Ovary (tissue), 9 donors: ENCODE results near the gene AMBRA1. TPM values are rescaled to one million over a fixed set of nuclear protein-coding genes. Genes with fewer than 3 reads are reported as not detected.

Source experiments
- DNase-seq, 5 donors: peaks; one replicate each; pipeline ENCODE4 v3.0.0-alpha.2; 2019 to 2020
- H3K27ac ChIP-seq, 2 donors: fragments of 200-600 bp; one replicate each; pipeline versions ENCODE4 v1.5.1 to v1.8.0; 2019 to 2022
- H3K27me3 ChIP-seq: fragments of 200-600 bp; one replicate; pipeline ENCODE4 v1.8.0; 2022
- H3K36me3 ChIP-seq: fragments of 200-600 bp; sonication (generic); one replicate; pipeline ENCODE4 v1.5.1; 2019
- H3K4me1 ChIP-seq: one replicate; pipeline ENCODE4 v1.8.1; 2013; ENCODE audit warnings: mild to moderate bottlenecking, moderate library complexity; ENCODE audit not compliant: insufficient read depth
- H3K4me3 ChIP-seq: fragments of 200-600 bp; sonication (generic); one replicate; pipeline ENCODE4 v1.5.1; 2017
- H3K9me3 ChIP-seq, 2 donors: fragments of 200-600 bp in 1 of 2; sonication (generic) in 1 of 2; one replicate each; pipeline versions ENCODE4 v1.5.1 to v1.8.1; 2013 to 2019; ENCODE audit warnings: mild to moderate bottlenecking in 1 of 2, moderate library complexity in 1 of 2
- EP300 ChIP-seq: sonication (generic); formaldehyde crosslinking; IDR thresholded peaks from one replicate; pipeline ENCODE4 v1.6.1; 2017; ENCODE audit warnings: antibody characterized with exemption
- POLR2A ChIP-seq: fragments of 450-650 bp; IDR thresholded peaks from one replicate; pipeline ENCODE4 v1.6.1; 2017; ENCODE audit warnings: antibody characterized with exemption, mild to moderate bottlenecking, moderate library complexity
- WGBS, 3 donors: extraction: QIAGEN DNeasy Blood & Tissue Kit in 1 of 3; methylation state at CpG; one replicate each; pipeline versions ENCODE4 v1.1.5 to v1.1.7; 2013 to 2017; 5-methylcytosine and 5-hydroxymethylcytosine counted together
- intact Hi-C, 4 donors: fragments of 100-400 bp; cut with DNase I; formaldehyde crosslinking; loops; one replicate each; pipeline versions ENCODE4 v1.11.0 to v1.15.1; 2022 to 2023
- polyA plus RNA-seq, 2 donors: library from polyadenylated mRNA; stranded (reverse); fragments of 200-250 nt in 1 of 2; fragments of 350-450 nt in 1 of 2; fragmentation: Illumina TruSeq in 1 of 2; extraction: RNeasy Lipid Tissue Mini Kit (QIAGEN cat#74804) in 1 of 2; gene quantifications; one replicate each; pipeline ENCODE4 v1.2.3, GENCODE V29; 2013 to 2014
- total RNA-seq, 7 donors: library from RNA; depleted of rRNA in 2 of 7; stranded (reverse); fragments of >200 nt in 2 of 7; fragmentation: NEBNext Ultra II Directional in 3 of 7; extraction: Animal tissue kit (Norgen Biotek cat#: 25700) in 3 of 7; gene quantifications; one replicate each; pipeline versions ENCODE4 v1.1.0 to v1.2.4, GENCODE V29; 2016 to 2023
- TF ChIP-seq, protein P1 (sequence below), 3 donors: fragments of 450-650 bp in 2 of 3; fragments of 200-600 bp in 1 of 3; IDR thresholded peaks; one replicate each; pipeline versions ENCODE4 v1.5.1 to v1.8.0; 2016 to 2022; ENCODE audit warnings: antibody characterized with exemption in 3 of 3, mild to moderate bottlenecking in 1 of 3
- donor health status: DM: no; HTN: no; CAD: no; lungs with moderate emphysema.
- donor health status: DM: no; HTN: no; CAD: no.
- donor health status: Bipolar disorder and iron deficiency.
- donor health status: DM: yes; HTN: yes; CAD: no.
- donor health status: DM: no; HTN: no; CAD: no.
- donor health status: DM: yes; HTN: yes; CAD: no.

Gene AMBRA1
- total and polyA plus RNA-seq, 9 donors, result 18.7 to 38.1 (median 30.1) TPM

DNA sequence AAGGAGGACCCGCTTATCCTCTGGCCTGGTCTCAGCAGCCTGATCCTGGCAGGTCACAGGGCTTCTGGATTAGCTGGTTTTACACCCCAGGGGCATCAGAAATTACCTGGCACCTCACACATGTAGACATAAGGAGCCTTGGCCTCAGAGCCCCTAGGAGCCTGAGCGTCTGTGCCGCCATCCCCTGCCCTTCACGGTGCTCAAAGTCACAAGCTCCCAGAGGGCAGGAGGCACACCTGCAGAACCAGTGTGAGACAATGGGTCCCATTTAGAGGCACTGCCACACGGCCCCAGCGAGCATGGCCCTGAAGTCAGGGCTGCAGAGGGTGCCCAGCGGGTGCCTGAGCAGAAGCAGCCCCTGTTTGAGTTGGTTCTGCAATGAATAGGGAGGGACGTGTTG, 242.7 kb downstream of the AMBRA1 start:
- intact Hi-C loops, result no loop called here
- 87 to 91% (median 88%) methylated on average over 8 of the region's 8 CpGs for whole genome bisulfite sequencing, 3 donors

DNA sequence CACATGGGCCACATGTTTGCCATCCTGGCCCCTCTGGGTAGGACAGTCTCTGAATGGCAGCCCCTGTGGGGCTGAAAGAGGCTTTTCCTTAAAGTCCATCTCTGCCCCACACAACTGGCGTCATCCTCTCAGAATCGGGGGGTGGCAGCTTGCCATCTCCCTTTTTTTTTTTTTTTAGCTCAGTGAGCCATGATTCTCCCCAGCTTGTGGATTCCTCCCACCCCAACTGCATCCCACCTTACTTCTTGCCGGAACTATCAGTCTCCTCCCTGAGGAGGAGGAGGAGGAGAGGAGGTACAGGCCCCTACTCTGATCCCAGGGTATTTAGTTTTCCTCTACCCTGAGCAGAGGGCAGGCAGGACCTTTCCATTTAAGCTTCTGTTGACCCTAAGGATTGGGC, 243.1 kb downstream of the AMBRA1 start:
- TF ChIP-seq, protein P1, sequence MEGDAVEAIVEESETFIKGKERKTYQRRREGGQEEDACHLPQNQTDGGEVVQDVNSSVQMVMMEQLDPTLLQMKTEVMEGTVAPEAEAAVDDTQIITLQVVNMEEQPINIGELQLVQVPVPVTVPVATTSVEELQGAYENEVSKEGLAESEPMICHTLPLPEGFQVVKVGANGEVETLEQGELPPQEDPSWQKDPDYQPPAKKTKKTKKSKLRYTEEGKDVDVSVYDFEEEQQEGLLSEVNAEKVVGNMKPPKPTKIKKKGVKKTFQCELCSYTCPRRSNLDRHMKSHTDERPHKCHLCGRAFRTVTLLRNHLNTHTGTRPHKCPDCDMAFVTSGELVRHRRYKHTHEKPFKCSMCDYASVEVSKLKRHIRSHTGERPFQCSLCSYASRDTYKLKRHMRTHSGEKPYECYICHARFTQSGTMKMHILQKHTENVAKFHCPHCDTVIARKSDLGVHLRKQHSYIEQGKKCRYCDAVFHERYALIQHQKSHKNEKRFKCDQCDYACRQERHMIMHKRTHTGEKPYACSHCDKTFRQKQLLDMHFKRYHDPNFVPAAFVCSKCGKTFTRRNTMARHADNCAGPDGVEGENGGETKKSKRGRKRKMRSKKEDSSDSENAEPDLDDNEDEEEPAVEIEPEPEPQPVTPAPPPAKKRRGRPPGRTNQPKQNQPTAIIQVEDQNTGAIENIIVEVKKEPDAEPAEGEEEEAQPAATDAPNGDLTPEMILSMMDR (IDR thresholded peaks at IDR 0.05), result no peak
- TF ChIP-seq EP300 (no peak), POLR2A (no peak)
- 48 to 55% (median 53%) methylated on average over 3 of the region's 3 CpGs for WGBS, 3 donors

More for the DNA sequence above, 242.7 kb downstream of the AMBRA1 start:
- no peaks in the 10 kb centered on the region for H3K36me3 ChIP-seq
- H3K27ac ChIP-seq, result no peak overlapping the region
- no peak for DNase-seq
- H3K9me3 ChIP-seq, result no peaks in the 10 kb centered on the region
- TF ChIP-seq POLR2A, result no peak
- H3K4me1 ChIP-seq, result peaks cover 28% of the 10 kb centered on the region
- no peak overlapping the region for H3K4me3 ChIP-seq
- no peaks in the 10 kb centered on the region for H3K27me3 ChIP-seq

DNA sequence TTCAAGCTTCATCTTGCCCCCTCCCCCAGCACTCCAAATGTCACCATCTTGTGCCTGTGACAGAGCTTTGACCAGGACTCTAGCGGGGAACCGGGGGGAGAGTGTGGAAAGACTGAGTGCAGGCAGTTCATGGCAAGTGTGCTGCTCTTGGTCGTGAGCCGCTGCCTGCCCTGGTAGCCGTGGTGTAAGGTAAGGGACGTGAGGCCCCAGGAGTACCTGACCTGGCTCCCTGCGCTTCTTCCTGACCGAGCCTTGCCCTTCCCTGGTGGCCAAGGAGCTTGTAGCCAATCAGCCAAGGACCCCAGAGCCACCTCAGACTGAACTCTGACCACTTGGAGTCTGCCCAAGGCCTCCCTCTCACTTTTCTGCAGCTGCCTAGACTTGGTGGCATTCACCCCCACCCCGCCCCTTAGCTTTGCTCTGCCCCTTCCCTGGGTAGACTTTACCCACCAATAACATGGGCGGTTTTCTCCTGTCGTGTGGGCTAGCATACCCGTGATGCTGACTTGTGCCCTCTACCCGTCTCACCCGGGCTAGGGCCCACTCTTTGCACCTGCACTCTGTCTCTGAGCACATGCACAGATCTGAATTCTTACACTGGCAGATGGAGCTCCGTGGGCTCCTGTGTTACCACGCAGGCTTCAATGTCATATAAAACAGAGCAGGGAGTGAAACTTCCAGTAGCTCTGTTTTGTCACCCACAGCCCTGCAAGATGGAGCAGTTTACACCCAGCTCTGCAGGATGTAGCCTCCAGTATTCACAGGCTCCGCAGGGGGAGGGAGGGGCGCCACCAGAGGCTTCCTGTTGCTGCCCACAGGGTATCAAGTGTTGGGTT, 245.0 kb downstream of the AMBRA1 start:
- intact Hi-C loops, result no loop called here
- peaks cover 28% of the 10 kb centered on the region for H3K4me1 ChIP-seq
- no peak overlapping the region for H3K27ac ChIP-seq
- H3K9me3 ChIP-seq, result no peaks in the 10 kb centered on the region
- peak overlapping the region; percentile 70 for H3K4me3 ChIP-seq
- H3K27me3 ChIP-seq, result no peaks in the 10 kb centered on the region
- 74 to 76% (median 75%) methylated on average over 18 of the region's 18 CpGs for WGBS, 3 donors
- no peaks in the 10 kb centered on the region for H3K36me3 ChIP-seq
- DNase-seq, result no peak
- TF ChIP-seq POLR2A, result no peak
- TF ChIP-seq, protein P1 (IDR thresholded peaks at IDR 0.05), result no peak
- TF ChIP-seq EP300, result no peak

More for the DNA sequence above, 243.1 kb downstream of the AMBRA1 start:
- H3K36me3 ChIP-seq, result no peaks in the 10 kb centered on the region
- intact Hi-C loops, result no loop called here
- no peaks in the 10 kb centered on the region for H3K9me3 ChIP-seq
- no peak for DNase-seq
- H3K27me3 ChIP-seq, result no peaks in the 10 kb centered on the region
- peaks cover 28% of the 10 kb centered on the region for H3K4me1 ChIP-seq
- H3K4me3 ChIP-seq, result no peak overlapping the region
- H3K27ac ChIP-seq, result no peak overlapping the region

DNA sequence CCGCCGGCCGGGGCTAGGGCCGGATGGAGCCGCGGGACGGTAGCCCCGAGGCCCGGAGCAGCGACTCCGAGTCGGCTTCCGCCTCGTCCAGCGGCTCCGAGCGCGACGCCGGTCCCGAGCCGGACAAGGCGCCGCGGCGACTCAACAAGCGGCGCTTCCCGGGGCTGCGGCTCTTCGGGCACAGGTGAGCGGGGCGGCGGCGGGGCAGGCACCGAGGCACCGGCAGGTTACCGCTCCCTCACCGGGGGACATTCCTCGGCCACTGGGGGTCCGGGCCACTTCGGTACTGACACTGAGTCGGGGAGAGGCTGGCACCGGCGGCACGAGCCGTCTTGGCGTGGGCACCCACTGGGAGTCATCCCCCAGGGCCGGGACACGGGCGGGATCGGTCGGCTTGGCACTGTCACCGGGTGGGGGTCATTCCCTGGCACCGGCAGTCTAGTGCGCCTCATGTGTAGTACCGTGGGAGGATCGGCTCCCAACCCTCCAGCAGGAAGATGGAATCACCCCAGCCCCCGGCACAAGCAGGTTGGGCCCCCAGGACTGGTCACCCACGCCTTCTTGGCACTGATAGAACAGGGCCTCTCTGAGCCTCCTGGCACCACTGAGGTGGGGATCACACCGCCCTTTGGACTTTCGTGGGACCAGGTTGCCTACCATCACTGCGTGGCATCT, 246.0 kb downstream of the AMBRA1 start:
- intact Hi-C loops, result no loop called here
- Histone ChIP-seq H3K4me1 (peaks cover 27% of the 10 kb centered on the region), H3K9me3 (no peaks in the 10 kb centered on the region), H3K4me3 (peak overlapping the region; percentile 70), H3K27ac (no peak overlapping the region), H3K27me3 (no peaks in the 10 kb centered on the region), H3K36me3 (no peaks in the 10 kb centered on the region)
- DNase-seq, result peak; percentile 41 to 70 (median 64)
- TF ChIP-seq POLR2A, result no peak
- TF ChIP-seq, protein P1 (IDR thresholded peaks at IDR 0.05), result no peak
- no peak for TF ChIP-seq EP300
- 11 to 13% (median 12%) methylated on average over 34 to 63 of the region's 63 CpGs for WGBS, 3 donors
